Hepatocyte (in vitro differentiated cells): Measurements from ENCODE around the gene SLC34A3. TPM values are rescaled to one million over a fixed set of nuclear protein-coding genes. Genes with fewer than 3 reads are reported as not detected.
A peak's percentile ranks its signal among the peaks of the same experiment; 100 is the strongest.

ENCODE experiments used
- DNase-seq: peaks from one replicate; pipeline ENCODE4 v3.0.0-alpha.2; 2016; ENCODE audit warnings: low spot score
- H2AFZ ChIP-seq: fragments of 200-600 bp; sonication (generic); 2 replicates; pipeline ENCODE4 v1.6.0; 2016; ENCODE audit warnings: antibody characterized with exemption, mild to moderate bottlenecking
- H3K27ac ChIP-seq: fragments of 200-600 bp; sonication (generic); 2 replicates; pipeline ENCODE4 v1.5.1; 2016; ENCODE audit warnings: mild to moderate bottlenecking
- H3K27me3 ChIP-seq: fragments of 200-600 bp; sonication (generic); 2 replicates; pipeline ENCODE4 v1.6.1; 2016
- H3K36me3 ChIP-seq: fragments of 200-600 bp; sonication (generic); replicated peaks from 2 replicates; pipeline ENCODE4 v1.5.1; 2016; ENCODE audit warnings: low read depth; ENCODE audit not compliant: insufficient read depth
- H3K4me1 ChIP-seq: fragments of 200-600 bp; sonication (generic); 2 replicates; pipeline ENCODE4 v1.5.1; 2016; ENCODE audit warnings: mild to moderate bottlenecking, moderate library complexity; ENCODE audit not compliant: insufficient read depth
- H3K4me2 ChIP-seq: fragments of 200-600 bp; sonication (generic); 2 replicates; pipeline ENCODE4 v1.6.0; 2016
- H3K4me3 ChIP-seq: fragments of 200-600 bp; sonication (generic); 2 replicates; pipeline ENCODE4 v1.5.1; 2016; ENCODE audit warnings: mild to moderate bottlenecking
- H3K79me2 ChIP-seq: fragments of 200-600 bp; sonication (generic); 2 replicates; pipeline ENCODE4 v1.6.0; 2017; ENCODE audit warnings: mild to moderate bottlenecking
- H3K9me2 ChIP-seq: fragments of 200-600 bp; sonication (generic); replicated peaks from 2 replicates; pipeline ENCODE4 v1.6.0; 2017; ENCODE audit warnings: mild to moderate bottlenecking; ENCODE audit not compliant: insufficient read depth
- H3K9me3 ChIP-seq: fragments of 200-600 bp; sonication (generic); 2 replicates; pipeline ENCODE4 v1.5.1; 2016; ENCODE audit warnings: low read depth, mild to moderate bottlenecking
- H4K20me1 ChIP-seq: fragments of 200-600 bp; sonication (generic); 2 replicates; pipeline ENCODE4 v1.6.0; 2016; ENCODE audit warnings: mild to moderate bottlenecking; ENCODE audit not compliant: insufficient read depth, poor library complexity, severe bottlenecking
- CTCF ChIP-seq: fragments of 200-600 bp; sonication (generic); IDR thresholded peaks from 2 replicates; pipeline ENCODE4 v1.5.1; 2016; ENCODE audit warnings: antibody characterized with exemption, mild to moderate bottlenecking; ENCODE audit not compliant: poor library complexity
- EZH2 ChIP-seq: fragments of 200-600 bp; sonication (generic); IDR thresholded peaks from 2 replicates; pipeline ENCODE4 v1.6.1; 2016; ENCODE audit warnings: antibody characterized with exemption, mild to moderate bottlenecking, borderline replicate concordance
- EZH2phosphoT487 ChIP-seq: fragments of 200-600 bp; sonication (generic); IDR thresholded peaks from one replicate; pipeline ENCODE4 v1.6.1; 2018; ENCODE audit warnings: antibody characterized with exemption, mild to moderate bottlenecking, low read depth, moderate library complexity; ENCODE audit not compliant: unreplicated experiment, severe bottlenecking
- WGBS: methylation state at CpG from one replicate; pipeline ENCODE4 v1.1.6; 2016; ENCODE audit warnings: low lambda C conversion rate; ENCODE audit errors: missing lambda C conversion rate; 5-methylcytosine and 5-hydroxymethylcytosine counted together
- polyA plus RNA-seq: library from polyadenylated mRNA; unstranded; fragments of >200 nt; fragmentation: Nextera tagmentation; extraction: Ambion mirVana; gene quantifications from 2 replicates; pipeline ENCODE4 v1.2.1, GENCODE V29; 2016
- total RNA-seq: library from RNA; depleted of rRNA; stranded (reverse); fragments of >200 nt; gene quantifications from 2 replicates; pipeline ENCODE4 v1.2.3, GENCODE V29; 2014

Gene SLC34A3
- 1.8 and 2.7 TPM in 2 replicates for total RNA-seq
- polyA plus RNA-seq: 2.1 and 4.7 TPM in 2 replicates

- TF ChIP-seq CTCF: no peak
- TF ChIP-seq EZH2: no peak
- no peak for TF ChIP-seq EZH2phosphoT487
- Histone ChIP-seq H3K4me1 (peaks cover 45% of the 10 kb centered on the region), H3K27ac (peak within 1 kb of the TSS; percentile 87), H3K79me2 (no peaks in the 10 kb centered on the region), H3K4me3 (no peak within 1 kb of the TSS), H3K9me3 (no peaks in the 10 kb centered on the region), H3K4me2 (peak within 1 kb of the TSS; percentile 50), H4K20me1 (no peaks in the 10 kb centered on the region), H2AFZ (no peak within 1 kb of the TSS), H3K9me2 (no peaks in the 10 kb centered on the region), H3K36me3 (no peaks in the 10 kb centered on the region), H3K27me3 (no peaks in the 10 kb centered on the region)
- 82% methylated on average over 11 of the region's 14 CpGs for WGBS
- DNase-seq: peak; percentile 43
Measured at GRCh38 chr9:137230705-137231371, at the start of gene SLC34A3. SLC34A3 (plus strand) TSS chr9:137230901; CDS start chr9:137231703, 802 bp downstream.

GRCh38 chr9:137181680-137182079 lies 49.0 kb upstream of the SLC34A3 start:
- peaks cover 3% of the 10 kb centered on the region for H3K79me2 ChIP-seq

GRCh38 chr9:137182836-137183235 lies 47.9 kb upstream of the SLC34A3 start:
- TF ChIP-seq EZH2: no peak
- H3K9me3 ChIP-seq: no peaks in the 10 kb centered on the region
- H4K20me1 ChIP-seq: peaks cover 4% of the 10 kb centered on the region
- H3K4me3 ChIP-seq: no peak overlapping the region
- H3K36me3 ChIP-seq: no peaks in the 10 kb centered on the region
- H3K4me2 ChIP-seq: no peak overlapping the region
- DNase-seq: no peak
- WGBS: 95% methylated on average over 17 of the region's 17 CpGs
- H3K9me2 ChIP-seq: no peaks in the 10 kb centered on the region
- H3K27me3 ChIP-seq: no peaks in the 10 kb centered on the region
- H3K79me2 ChIP-seq: peaks cover 15% of the 10 kb centered on the region
- peaks cover 7% of the 10 kb centered on the region for H3K4me1 ChIP-seq
- no peak overlapping the region for H3K27ac ChIP-seq
- no peak overlapping the region for H2AFZ ChIP-seq

More at GRCh38 chr9:137181680-137182079, 49.0 kb upstream of the SLC34A3 start:
- no peak for DNase-seq
- no peaks in the 10 kb centered on the region for H3K4me1 ChIP-seq
- TF ChIP-seq EZH2phosphoT487 (no peak), CTCF (no peak)
- no peak overlapping the region for H3K4me3 ChIP-seq
- no peaks in the 10 kb centered on the region for H3K36me3 ChIP-seq
- no peaks in the 10 kb centered on the region for H4K20me1 ChIP-seq
- no peaks in the 10 kb centered on the region for H3K9me3 ChIP-seq
- H3K9me2 ChIP-seq: no peaks in the 10 kb centered on the region
- H3K4me2 ChIP-seq: no peak overlapping the region
- H2AFZ ChIP-seq: no peak overlapping the region
- no peak overlapping the region for H3K27ac ChIP-seq
- no peaks in the 10 kb centered on the region for H3K27me3 ChIP-seq
- WGBS: 92% methylated on average over 22 of the region's 22 CpGs

- 95% methylated on average over 23 of the region's 27 CpGs for WGBS
Measured at GRCh38 chr9:137183980-137184595, 46.6 kb upstream of the SLC34A3 start.

More at GRCh38 chr9:137183980-137184595, 46.6 kb upstream of the SLC34A3 start:
- H2AFZ ChIP-seq: no peak overlapping the region
- H3K79me2 ChIP-seq: peaks cover 19% of the 10 kb centered on the region
- no peak for TF ChIP-seq EZH2
- no peak for TF ChIP-seq EZH2phosphoT487
- no peak for TF ChIP-seq CTCF
- H4K20me1 ChIP-seq: peaks cover 4% of the 10 kb centered on the region
- no peak overlapping the region for H3K27ac ChIP-seq
- H3K9me2 ChIP-seq: no peaks in the 10 kb centered on the region
- H3K36me3 ChIP-seq: no peaks in the 10 kb centered on the region
- no peaks in the 10 kb centered on the region for H3K27me3 ChIP-seq
- no peak overlapping the region for H3K4me2 ChIP-seq
- no peaks in the 10 kb centered on the region for H3K9me3 ChIP-seq
- no peak overlapping the region for H3K4me3 ChIP-seq
- peaks cover 7% of the 10 kb centered on the region for H3K4me1 ChIP-seq
- no peak for DNase-seq
